Vagina (tissue), 2 donors: ENCODE data around the gene ATP1A3. TPM values are rescaled to one million over a fixed set of nuclear protein-coding genes. Genes with fewer than 3 reads are reported as not detected.

Experiments used
- DNase-seq, 2 donors: peaks; one replicate each; pipeline ENCODE4 v3.0.0-alpha.2; 2017; ENCODE audit errors: extremely low spot score in 2 of 2
- H3K27ac ChIP-seq: fragments of 200-600 bp; sonication (generic); one replicate; pipeline ENCODE4 v1.5.1; 2019
- H3K27me3 ChIP-seq: fragments of 200-600 bp; sonication (generic); one replicate; pipeline ENCODE4 v1.5.1; 2019
- H3K36me3 ChIP-seq, 2 donors: fragments of 200-600 bp; sonication (generic); one replicate each; pipeline ENCODE4 v1.5.1; 2017 to 2019
- H3K4me1 ChIP-seq: fragments of 200-600 bp; sonication (generic); one replicate; pipeline ENCODE4 v1.5.1; 2019
- H3K4me3 ChIP-seq, 2 donors: fragments of 200-600 bp; sonication (generic); 1 replicate in 1 of 2; 2 replicates in 1 of 2; pipeline ENCODE4 v1.5.1; 2016 to 2019
- H3K9me3 ChIP-seq: fragments of 200-600 bp; sonication (generic); one replicate; pipeline ENCODE4 v1.5.1; 2019
- POLR2A ChIP-seq, 2 donors: fragments of 450-650 bp; IDR thresholded peaks; one replicate each; pipeline ENCODE4 v1.6.1; 2017; ENCODE audit warnings: antibody characterized with exemption in 2 of 2, mild to moderate bottlenecking in 2 of 2, moderate library complexity in 2 of 2
- POLR2AphosphoS5 ChIP-seq, 2 donors: sonication (generic); formaldehyde crosslinking; IDR thresholded peaks; one replicate each; pipeline ENCODE4 v1.9.0; 2017; ENCODE audit warnings: antibody characterized with exemption in 2 of 2, mild to moderate bottlenecking in 2 of 2, low read depth in 1 of 2; ENCODE audit not compliant: insufficient read depth in 1 of 2
- intact Hi-C: fragments of 100-400 bp; cut with DNase I; formaldehyde crosslinking; loops from one replicate; pipeline ENCODE4 v1.15.1; 2023
- total RNA-seq: library from RNA; depleted of rRNA; stranded (reverse); fragments of >200 nt; gene quantifications from one replicate; pipeline ENCODE4 v1.2.3, GENCODE V29; 2016
- TF ChIP-seq, protein P1 (sequence below), 3 experiments: fragments of 450-650 bp in 2 of 3; fragments of 200-600 bp in 1 of 3; sonication (generic) in 1 of 3; IDR thresholded peaks; one replicate each; pipeline ENCODE4 v1.5.1; 2017 to 2019; ENCODE audit warnings: antibody characterized with exemption in 3 of 3, mild to moderate bottlenecking in 2 of 3, moderate library complexity in 2 of 3

The ATP1A3 gene
- total RNA-seq, 1 donor from 2014 or later: 4.7 TPM

DNA sequence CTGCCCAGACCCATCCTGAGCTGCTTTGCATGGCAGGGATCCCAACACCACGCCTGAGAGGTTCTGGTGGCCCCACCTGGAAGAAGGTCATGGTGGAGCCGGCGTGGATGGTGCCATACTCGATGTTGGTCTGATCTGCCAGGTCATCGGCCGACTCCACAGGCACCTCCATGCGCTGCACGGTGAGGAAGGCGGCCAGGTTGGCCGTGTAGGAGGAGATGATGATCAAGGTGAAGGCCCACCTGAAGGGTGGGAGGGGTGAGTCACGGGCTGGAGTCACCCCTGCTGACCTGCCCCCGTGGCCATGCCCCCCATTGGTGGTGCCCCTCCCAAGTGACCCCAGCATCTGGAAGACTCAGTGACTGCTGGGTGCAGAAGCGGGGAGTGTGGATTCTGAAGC is 12.5 kb upstream of the ATP1A3 start:
- Histone ChIP-seq H3K9me3 (no peaks in the 10 kb centered on the region), H3K27ac (no peak overlapping the region), H3K4me3 (no peak overlapping the region), H3K36me3 (no peaks in the 10 kb centered on the region), H3K4me1 (no peaks in the 10 kb centered on the region), H3K27me3 (no peaks in the 10 kb centered on the region)
- TF ChIP-seq, protein P1, sequence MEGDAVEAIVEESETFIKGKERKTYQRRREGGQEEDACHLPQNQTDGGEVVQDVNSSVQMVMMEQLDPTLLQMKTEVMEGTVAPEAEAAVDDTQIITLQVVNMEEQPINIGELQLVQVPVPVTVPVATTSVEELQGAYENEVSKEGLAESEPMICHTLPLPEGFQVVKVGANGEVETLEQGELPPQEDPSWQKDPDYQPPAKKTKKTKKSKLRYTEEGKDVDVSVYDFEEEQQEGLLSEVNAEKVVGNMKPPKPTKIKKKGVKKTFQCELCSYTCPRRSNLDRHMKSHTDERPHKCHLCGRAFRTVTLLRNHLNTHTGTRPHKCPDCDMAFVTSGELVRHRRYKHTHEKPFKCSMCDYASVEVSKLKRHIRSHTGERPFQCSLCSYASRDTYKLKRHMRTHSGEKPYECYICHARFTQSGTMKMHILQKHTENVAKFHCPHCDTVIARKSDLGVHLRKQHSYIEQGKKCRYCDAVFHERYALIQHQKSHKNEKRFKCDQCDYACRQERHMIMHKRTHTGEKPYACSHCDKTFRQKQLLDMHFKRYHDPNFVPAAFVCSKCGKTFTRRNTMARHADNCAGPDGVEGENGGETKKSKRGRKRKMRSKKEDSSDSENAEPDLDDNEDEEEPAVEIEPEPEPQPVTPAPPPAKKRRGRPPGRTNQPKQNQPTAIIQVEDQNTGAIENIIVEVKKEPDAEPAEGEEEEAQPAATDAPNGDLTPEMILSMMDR (IDR thresholded peaks at IDR 0.05): no peak
- TF ChIP-seq POLR2A (IDR thresholded peaks at IDR 0.05) (no peak), POLR2AphosphoS5 (IDR thresholded peaks at IDR 0.05; ENCODE audit: insufficient read depth in 1 of 2, low read depth in 1 of 2) (no peak)
- intact Hi-C loops: no loop called here
- DNase-seq: no peak

DNA sequence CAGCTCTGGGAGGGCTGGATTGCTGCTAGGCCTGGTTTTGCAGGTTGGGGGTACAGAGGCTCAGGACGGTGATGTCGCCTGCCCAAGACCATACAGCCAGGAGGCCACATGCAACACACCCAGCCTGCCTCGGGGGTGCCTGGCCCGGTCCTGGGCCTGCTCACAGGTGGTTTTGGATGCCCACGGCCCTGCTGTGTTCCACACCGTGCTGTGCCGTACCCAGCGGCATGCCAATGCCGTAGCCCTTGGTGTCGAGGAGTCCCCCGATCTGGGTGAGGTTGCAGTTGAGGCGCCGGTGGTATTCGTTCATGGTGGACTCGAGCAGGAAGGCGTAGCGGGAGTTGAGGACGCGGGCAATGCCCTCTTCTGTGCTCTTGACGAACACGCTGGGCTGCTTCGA is 11.5 kb upstream of the ATP1A3 start:
- TF ChIP-seq POLR2A (IDR thresholded peaks at IDR 0.05) (no peak), POLR2AphosphoS5 (IDR thresholded peaks at IDR 0.05; ENCODE audit: insufficient read depth in 1 of 2, low read depth in 1 of 2) (no peak)
- no peak for DNase-seq

DNA sequence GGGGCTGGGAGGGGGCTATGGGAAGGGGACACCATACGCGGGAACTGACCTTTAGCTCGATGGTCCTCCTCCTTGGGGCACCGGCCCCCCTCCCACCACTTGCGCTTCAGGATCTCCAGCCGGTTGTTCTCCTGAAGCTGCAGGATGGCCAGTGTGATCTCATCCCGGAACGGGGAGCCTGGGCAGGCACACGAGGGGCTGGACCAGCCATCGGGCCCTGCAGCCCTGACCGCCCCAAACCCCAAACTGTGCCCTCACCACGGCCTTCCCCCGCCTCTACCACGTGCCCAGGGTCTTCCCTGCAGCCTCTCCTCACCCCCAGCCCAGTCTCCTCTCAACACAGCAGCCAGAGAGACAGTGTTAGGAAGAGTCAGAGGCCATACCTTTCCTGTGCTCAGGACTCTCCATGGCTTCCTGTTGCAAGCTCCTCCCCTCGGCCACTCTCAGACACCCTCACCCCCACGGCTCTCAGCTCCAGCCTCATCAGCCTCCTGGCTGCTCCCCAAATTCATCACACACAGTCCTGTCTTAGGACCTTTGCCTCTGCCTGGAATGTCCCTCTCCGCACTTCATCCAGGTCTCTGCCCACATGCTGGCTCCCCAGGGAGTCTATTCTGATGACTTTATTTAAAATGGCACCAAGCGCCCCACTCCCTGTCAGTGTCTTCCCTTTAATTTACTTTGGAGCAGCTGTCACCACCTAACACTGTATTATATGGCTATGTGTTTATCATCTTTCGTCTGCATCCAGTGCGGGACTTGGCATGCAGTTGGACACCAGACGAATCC is 9.7 kb upstream of the ATP1A3 start:
- no peaks in the 10 kb centered on the region for H3K36me3 ChIP-seq
- H3K27ac ChIP-seq: no peak overlapping the region
- no peaks in the 10 kb centered on the region for H3K9me3 ChIP-seq
- DNase-seq: no peak
- TF ChIP-seq POLR2A (IDR thresholded peaks at IDR 0.05) (no peak), POLR2AphosphoS5 (IDR thresholded peaks at IDR 0.05; ENCODE audit: insufficient read depth in 1 of 2, low read depth in 1 of 2) (no peak)
- TF ChIP-seq, protein P1 (IDR thresholded peaks at IDR 0.05): no peak
- intact Hi-C loops: no loop called here
- H3K27me3 ChIP-seq: no peaks in the 10 kb centered on the region
- no peak overlapping the region for H3K4me3 ChIP-seq
- H3K4me1 ChIP-seq: no peaks in the 10 kb centered on the region

More for the DNA sequence above, 11.5 kb upstream of the ATP1A3 start:
- H3K4me1 ChIP-seq: no peaks in the 10 kb centered on the region
- H3K9me3 ChIP-seq: no peaks in the 10 kb centered on the region
- intact Hi-C loops: no loop called here
- H3K27me3 ChIP-seq: no peaks in the 10 kb centered on the region
- no peak overlapping the region for H3K27ac ChIP-seq
- no peaks in the 10 kb centered on the region for H3K36me3 ChIP-seq
- no peak overlapping the region for H3K4me3 ChIP-seq

DNA sequence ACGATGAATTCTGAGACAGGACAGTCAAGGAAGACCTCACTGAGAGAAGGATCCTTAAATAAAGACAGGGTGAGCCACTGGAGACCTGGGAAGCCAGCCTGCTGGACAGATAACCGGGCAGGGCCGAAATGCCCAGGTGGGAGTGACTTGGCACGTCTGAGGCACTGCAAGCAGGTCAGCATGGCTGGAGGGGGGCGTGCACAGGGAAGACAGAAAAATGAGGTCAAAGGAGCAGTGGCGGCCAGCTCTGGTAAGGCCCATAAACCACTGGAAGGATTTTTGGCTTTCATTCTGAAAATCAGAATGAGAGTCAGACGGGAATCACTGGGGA is 5.8 kb upstream of the ATP1A3 start:
- Histone ChIP-seq H3K4me3 (no peak overlapping the region), H3K27ac (no peak overlapping the region), H3K27me3 (peaks cover 8% of the 10 kb centered on the region), H3K4me1 (peaks cover 5% of the 10 kb centered on the region), H3K9me3 (no peaks in the 10 kb centered on the region), H3K36me3 (no peaks in the 10 kb centered on the region)
- intact Hi-C loops: no loop called here
- TF ChIP-seq POLR2A (IDR thresholded peaks at IDR 0.05) (no peak), POLR2AphosphoS5 (IDR thresholded peaks at IDR 0.05; ENCODE audit: insufficient read depth in 1 of 2, low read depth in 1 of 2) (no peak)
- TF ChIP-seq, protein P1 (IDR thresholded peaks at IDR 0.05): no peak
- DNase-seq: no peak

DNA sequence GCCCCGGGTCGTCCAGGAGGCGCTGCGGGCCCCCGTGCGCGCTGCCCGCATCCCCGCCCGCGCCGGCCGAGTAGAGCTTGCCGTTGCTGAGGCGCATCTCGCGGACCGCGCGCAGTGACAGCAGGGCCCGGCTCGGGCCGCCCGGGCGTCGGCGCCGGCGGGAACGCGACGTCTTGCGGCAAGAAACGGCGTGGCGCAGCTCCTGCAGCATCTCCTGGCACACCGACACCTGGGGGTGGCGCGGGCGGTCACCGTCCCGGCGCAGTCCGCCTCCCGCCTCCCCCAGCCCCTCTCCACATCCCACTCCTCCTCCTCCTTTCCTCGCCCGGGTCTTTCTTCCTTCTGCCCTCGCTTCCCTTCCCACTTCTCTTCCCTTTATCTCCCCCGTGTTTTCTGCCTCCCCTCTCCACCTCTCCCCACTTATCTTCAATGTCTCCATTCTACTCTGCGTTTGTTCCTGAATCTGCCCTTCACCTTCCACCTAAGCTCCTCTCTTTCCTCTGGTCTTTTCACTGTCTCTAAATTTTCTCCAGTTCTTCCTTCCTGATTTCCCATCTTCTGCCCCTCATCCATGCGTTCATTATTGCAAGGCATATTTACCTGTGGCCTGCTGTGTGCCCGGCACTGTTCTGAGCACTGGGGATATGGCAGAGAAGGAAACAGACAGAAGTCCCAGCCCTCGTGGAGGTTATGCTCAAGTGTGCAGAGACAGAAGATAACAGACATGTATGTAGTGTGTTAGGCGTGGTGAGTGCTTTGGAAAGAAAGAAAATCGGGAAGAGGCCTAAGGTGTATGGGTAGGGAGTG is 5.2 kb upstream of the ATP1A3 start:
- no peak for TF ChIP-seq POLR2A (IDR thresholded peaks at IDR 0.05)
- TF ChIP-seq, protein P1 (IDR thresholded peaks at IDR 0.05): no peak
- no peak for TF ChIP-seq POLR2AphosphoS5 (IDR thresholded peaks at IDR 0.05; ENCODE audit: insufficient read depth in 1 of 2, low read depth in 1 of 2)
- H3K4me1 ChIP-seq: peaks cover 7% of the 10 kb centered on the region
- no peaks in the 10 kb centered on the region for H3K36me3 ChIP-seq
- H3K4me3 ChIP-seq: no peak overlapping the region
- intact Hi-C loops: no loop called here
- peaks cover 8% of the 10 kb centered on the region for H3K27me3 ChIP-seq
- no peaks in the 10 kb centered on the region for H3K9me3 ChIP-seq
- no peak overlapping the region for H3K27ac ChIP-seq
- DNase-seq: no peak
